Brain microvascular endothelial cell (primary cell): ENCODE results near the gene GYS2.

Experiments used
- DNase-seq: peaks from one replicate; pipeline ENCODE4 v3.0.0-alpha.2; 2020
- H3K27ac ChIP-seq: fragments of 250-450 bp; sonication (Bioruptor Pico); 2 replicates; pipeline ENCODE4 v1.5.1; 2020; ENCODE audit warnings: mild to moderate bottlenecking, moderate library complexity
- H3K27me3 ChIP-seq: fragments of 250-450 bp; sonication (Bioruptor Pico); replicated peaks from 2 replicates; pipeline ENCODE4 v1.5.1; 2020; ENCODE audit warnings: mild to moderate bottlenecking
- H3K36me3 ChIP-seq: fragments of 250-450 bp; sonication (Bioruptor Pico); replicated peaks from 2 replicates; pipeline ENCODE4 v1.5.1; 2020; ENCODE audit warnings: mild to moderate bottlenecking
- H3K4me3 ChIP-seq: 2 replicates; pipeline ENCODE4 v1.5.1; 2011; ENCODE audit warnings: low read depth, mild to moderate bottlenecking, control low read depth, low read length, moderate library complexity
- CTCF ChIP-seq: IDR thresholded peaks from 2 replicates; pipeline ENCODE4 v1.5.1; 2011; ENCODE audit warnings: low read depth, mild to moderate bottlenecking, moderate library complexity, low read length, control low read depth, inconsistent platforms; ENCODE audit errors: missing control alignments
- in situ Hi-C: cut with HindIII; loops from 2 replicates; pipeline ENCODE4 v1.10.0; 2017; ENCODE audit warnings: low sequenced_read_pairs, low pct_ligation_motif_present

GYS2 gene

GRCh38 chr12:21604245-21605101, at the start of gene GYS2:
GYS2 (minus strand) TSS chr12:21604847; CDS start chr12:21604592, 255 bp downstream.
- no peak within 1 kb of the TSS for H3K4me3 ChIP-seq
- no peaks in the 10 kb centered on the region for H3K27me3 ChIP-seq
- no peak for DNase-seq
- TF ChIP-seq CTCF, result no peak
- in situ Hi-C loops, result no loop called here
- H3K36me3 ChIP-seq, result no peaks in the 10 kb centered on the region
- no peak within 1 kb of the TSS for H3K27ac ChIP-seq

- no peak for DNase-seq
- Histone ChIP-seq H3K27ac (no peak overlapping the region), H3K4me3 (no peak overlapping the region), H3K36me3 (peaks cover 40% of the 10 kb centered on the region), H3K27me3 (no peaks in the 10 kb centered on the region)
- TF ChIP-seq CTCF, result no peak
- in situ Hi-C loops, result no loop called here
These were observed 47.2 kb upstream of the GYS2 start for GRCh38 chr12:21651821-21652220.

- H3K36me3 ChIP-seq, result peaks cover 43% of the 10 kb centered on the region
These were observed 46.4 kb upstream of the GYS2 start for GRCh38 chr12:21650997-21651396.

GRCh38 chr12:21649034-21649433, 44.4 kb upstream of the GYS2 start:
- DNase-seq, result no peak
- H3K27me3 ChIP-seq, result no peaks in the 10 kb centered on the region
- no peak overlapping the region for H3K4me3 ChIP-seq
- TF ChIP-seq CTCF, result no peak
- no peak overlapping the region for H3K27ac ChIP-seq
- H3K36me3 ChIP-seq, result peaks cover 50% of the 10 kb centered on the region
- in situ Hi-C loops, result no loop called here

More at GRCh38 chr12:21650997-21651396, 46.4 kb upstream of the GYS2 start:
- no peak for DNase-seq
- in situ Hi-C loops, result no loop called here
- Histone ChIP-seq H3K27ac (no peak overlapping the region), H3K4me3 (no peak overlapping the region), H3K27me3 (no peaks in the 10 kb centered on the region)
- TF ChIP-seq CTCF, result no peak

- DNase-seq, result no peak
- H3K27me3 ChIP-seq, result no peaks in the 10 kb centered on the region
- no peak overlapping the region for H3K27ac ChIP-seq
- H3K4me3 ChIP-seq, result no peak overlapping the region
- H3K36me3 ChIP-seq, result peaks cover 52% of the 10 kb centered on the region
- in situ Hi-C loops, result no loop called here
- TF ChIP-seq CTCF, result no peak
These were observed 43.7 kb upstream of the GYS2 start for GRCh38 chr12:21648378-21648777.
